Activated effector memory CD4-positive, alpha-beta T cell treated with anti-CD3 and anti-CD28 coated beads, Interleukin-2, amount 50 U/mL, for 16 hours (primary cell): ENCODE measurements around the gene HTRA3.

Experiments used
- DNase-seq: peaks from one replicate; pipeline ENCODE4 v3.0.0-alpha.2; 2020

HTRA3 gene

DNA sequence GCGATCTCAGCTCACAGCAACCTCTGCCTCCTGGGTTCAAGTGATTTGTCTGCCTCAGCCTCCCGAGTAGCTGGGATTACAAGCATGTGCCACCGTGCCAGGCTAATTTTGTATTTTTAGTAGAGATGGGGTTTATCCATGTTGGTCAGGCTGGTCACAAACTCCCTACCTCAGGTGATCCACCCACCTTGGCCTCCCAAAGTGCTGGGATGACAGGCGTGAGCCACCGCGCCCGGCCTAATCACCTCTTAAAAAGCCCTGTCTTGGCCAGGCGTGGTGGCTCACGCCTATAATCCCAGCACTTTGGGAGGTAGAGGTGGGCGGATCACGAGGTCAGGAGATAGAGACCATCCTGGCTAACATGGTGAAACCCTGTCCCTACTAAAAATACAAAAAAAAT, 79.7 kb downstream of the HTRA3 start:
- DNase-seq = peak; percentile 38

DNA sequence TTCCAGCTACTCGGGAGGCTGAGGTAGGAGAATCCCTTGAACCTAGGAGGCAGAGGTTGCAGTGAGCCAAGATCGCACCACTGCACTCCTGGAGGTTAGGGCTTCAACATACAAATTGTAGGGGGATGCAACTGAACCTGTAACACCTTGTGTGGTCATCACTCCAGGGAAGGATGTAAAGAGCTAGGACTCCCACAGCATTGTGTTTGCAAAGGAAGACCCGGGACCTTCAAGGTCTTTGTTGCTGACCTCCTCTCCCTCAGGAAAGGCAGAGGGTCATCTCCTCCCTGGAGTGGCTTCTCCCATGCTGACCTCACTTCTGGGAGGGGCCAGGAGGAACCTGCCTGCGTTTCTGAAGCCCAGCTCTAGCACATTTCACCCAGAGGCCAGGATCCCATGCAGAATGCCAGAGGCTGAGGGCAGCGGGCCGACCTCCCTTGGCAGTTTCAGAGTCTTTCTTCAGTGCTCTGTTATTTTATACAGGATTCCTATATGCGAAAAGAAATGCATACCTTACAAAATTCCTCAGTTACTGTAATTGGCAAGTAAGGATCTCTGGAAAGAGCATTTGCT, 80.2 kb downstream of the HTRA3 start:
- DNase-seq = peak; percentile 12

DNA sequence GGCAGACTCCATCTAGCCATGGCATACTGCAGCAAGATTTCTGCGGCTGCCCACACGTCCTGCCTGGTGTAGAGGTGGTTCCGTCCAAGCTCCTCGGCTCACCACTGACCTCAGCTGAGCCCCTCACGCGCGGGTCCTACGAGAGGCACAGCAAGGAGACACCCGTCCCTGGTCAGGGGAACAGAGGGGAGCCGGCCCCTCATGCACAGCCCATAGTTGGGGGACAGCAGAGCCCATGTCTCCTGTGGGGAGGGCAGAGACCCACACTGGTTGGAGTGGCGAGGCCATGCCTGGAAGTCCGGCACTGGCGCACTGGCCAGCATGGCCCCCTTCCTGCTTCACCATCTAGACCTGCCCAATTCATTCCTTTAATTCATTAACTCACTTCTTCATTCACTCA, 80.8 kb downstream of the HTRA3 start:
- DNase-seq = peak; percentile 51

DNA sequence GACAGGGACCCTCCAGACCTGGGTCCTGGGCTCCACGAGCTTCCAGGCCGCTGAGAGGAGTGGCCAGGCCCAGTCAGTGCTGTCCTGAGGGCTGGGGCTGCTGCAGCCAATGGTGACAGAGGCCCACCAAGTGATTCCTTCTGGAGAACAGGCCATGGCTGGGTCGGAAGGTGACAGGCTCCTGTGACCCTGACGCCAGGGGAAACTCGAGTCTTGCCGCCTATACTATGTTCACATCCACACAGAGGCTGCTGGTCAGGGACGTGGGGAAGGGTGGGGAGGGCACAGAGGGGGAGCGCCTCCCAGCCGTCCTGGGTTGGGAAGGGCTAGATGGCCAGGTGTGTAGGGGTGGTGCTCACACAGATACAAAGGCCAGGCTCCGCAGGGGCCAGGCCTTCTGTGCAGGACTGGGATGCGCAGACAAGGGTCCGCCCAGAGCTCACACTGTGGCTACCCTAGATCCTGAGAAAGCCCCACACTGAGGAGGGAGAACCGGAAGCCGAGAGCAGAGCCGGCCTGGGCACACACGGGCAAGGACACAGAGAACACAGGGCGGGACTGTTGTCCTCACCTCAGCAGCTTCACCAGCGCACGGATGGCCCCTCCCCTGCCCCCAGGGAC, 81.4 kb downstream of the HTRA3 start:
- DNase-seq = peak; percentile 46

DNA sequence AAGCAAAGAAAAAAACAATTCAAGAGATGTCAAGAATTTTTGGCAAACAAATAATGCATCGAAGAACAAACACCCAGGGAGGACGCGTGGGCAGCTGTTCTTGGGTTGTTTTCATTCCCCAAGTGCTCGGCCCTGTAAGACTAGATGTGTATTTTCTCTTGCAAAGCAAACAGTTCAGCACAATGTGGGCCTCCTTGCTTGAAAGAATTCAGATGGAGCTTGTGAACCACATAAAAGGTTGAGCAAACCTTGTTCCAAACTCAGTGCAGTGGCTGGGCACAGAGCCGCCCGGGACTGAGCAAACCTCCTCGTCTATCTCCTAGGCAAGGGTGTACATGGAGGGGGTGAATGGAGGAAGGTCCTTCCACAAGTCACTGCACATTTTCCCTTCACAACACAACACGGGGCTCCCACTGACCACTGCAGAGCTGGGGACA, 82.4 kb downstream of the HTRA3 start:
- DNase-seq = no peak

DNA sequence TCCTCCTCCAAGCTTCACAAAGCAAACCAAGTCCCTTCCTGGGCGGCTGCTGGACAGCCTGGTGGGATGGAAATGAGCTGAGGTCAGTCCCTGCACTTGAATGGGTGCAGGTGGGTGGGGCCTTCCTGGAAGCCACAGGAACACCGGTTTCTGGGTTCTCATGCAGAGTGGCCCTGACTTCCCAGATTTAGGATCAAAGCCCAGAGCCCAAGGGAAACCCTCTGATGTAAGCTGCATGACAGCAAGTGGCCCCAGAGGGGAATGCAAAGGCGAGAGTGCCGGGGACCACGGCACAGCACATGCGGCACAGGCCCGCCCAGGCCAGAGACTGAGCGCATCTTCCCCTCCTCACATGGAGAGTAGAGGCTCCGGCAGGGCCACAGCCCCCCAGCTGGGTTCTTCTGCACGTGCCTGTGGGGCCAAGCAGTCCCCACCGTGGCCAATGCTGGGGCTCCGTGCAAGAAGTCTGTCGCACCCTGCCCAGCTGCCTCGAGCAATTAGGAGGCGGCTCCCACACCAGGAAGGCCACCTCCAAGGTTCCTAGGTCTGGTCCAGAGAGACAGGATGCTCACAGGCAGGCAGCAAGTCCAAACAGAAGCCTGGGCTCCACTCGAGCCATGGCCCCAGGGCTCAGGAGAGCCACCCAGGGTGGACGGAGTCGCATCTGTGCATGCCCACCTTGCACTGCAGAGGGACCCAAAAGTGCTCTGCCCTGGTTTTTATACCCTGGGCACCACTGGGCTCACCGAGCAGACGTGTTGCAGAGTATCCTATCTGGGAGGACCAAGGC, 83.0 kb downstream of the HTRA3 start:
- DNase-seq = peak; percentile 48

DNA sequence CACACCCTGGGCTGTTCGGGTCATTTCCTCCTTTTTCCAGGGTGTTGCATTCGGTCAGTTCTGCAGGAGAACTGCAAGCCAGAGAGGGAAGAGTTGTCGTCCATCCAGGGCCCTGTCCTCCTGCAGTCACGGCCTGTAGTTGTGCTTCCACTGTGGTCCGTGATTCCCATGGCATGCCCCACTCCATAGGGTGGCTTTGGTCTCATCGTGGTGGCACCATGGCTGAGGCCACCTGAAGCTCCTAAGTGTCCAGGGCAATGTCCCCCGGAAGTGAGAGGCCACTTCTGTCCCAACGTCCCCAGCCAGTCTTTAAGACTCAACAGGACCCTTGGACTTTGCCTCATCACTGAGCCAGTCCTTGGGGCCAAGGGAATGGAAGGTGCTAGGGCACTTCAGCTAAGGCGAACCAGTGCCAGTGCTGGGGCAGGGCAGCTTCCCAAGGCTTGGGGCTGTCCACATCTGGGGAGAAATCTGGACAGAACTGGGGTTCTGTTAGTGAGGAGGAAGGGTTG, 83.7 kb downstream of the HTRA3 start:
- DNase-seq = peak; percentile 14

DNA sequence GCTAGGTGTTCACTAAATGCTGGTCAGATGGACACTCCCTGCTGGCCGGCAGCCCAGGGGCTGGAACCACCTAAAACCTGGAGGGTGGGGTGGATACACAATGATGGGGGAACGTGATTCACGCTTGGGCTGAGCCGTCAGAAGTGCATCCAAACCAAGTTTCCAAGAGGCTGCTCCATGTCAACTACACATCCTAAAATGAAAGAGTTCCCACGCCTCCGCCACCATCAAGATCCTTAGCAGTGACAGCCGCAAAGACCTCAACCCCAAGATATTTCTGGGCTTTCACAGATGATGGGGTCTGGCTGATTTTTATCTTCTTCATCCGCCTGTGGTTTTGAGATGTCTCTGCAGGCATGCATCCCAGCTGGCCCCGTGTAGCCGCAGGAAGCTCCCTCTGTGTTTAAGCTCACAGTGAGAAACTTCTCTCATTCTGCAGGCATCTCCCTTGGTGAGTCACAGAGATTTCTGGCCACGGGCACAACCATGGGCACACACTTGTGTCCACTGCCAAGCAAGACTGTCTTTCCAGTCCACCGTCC, 84.4 kb downstream of the HTRA3 start:
- peak; percentile 13 for DNase-seq

DNA sequence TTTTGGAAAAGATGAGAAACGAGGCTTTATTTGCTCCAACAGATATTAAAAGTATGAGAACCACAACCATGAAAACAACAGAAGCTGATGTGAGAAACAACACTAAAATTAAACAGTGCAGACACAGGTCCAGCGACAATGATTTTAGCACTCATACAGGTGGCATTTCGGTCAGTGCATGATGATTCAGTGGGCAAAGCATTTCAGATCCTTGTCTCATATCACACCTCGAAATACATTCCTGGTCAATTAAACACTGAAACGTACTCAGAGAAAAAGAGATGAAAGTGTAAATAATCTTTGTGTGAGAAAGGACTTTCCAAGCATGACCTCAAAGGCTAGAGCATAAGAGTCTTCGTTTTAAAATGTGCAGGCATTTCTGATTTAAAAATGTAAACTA, 85.8 kb downstream of the HTRA3 start:
- DNase-seq = no peak

DNA sequence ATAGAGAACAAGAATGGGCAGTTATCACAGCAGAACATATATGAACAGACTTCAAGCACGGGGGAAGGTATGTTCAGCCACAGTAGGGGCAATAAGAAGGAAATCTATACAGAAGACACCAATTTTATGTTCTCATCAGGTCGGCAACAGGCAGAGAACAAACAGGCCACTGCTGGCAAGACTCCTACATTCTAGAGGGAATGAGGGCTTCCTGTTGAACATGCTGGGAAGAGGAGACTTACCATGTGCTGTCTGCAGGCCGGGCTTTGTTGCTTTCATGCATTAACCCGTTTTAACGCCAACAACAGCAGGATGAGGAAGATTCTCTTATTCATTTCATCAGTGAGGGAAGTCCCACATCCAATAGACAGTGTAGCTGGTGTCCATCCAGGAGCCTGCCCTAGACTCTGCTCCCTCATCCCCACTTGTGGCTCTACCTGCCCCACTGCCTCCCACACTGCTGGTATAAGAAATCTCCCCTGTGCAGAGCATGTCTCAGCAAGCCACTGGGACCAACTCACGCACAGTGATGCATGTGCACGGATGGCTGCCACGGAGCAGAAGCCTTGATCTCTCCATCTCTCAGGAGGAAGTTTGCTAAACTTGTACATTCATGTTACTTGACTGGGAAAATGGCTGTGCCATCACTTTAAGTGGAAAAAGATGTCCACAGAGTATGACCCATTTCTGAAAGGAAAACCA, 86.5 kb downstream of the HTRA3 start:
- peak; percentile 6 for DNase-seq
